H1 (cell line): Measurements from ENCODE around the gene KPNA4. TPM values are rescaled to one million over a fixed set of nuclear protein-coding genes. Genes with fewer than 3 reads are reported as not detected.

Experiments
- SP1 ChIP-seq: IDR thresholded peaks from 2 replicates; pipeline ENCODE4 v1.6.1; 2011; ENCODE audit warnings: low read depth, low read length
- TAF1 ChIP-seq: IDR thresholded peaks from 2 replicates; pipeline ENCODE4 v1.6.1; 2011; ENCODE audit warnings: mild to moderate bottlenecking, low read depth, low read length
- polyA plus RNA-seq, 7 experiments: library from polyadenylated mRNA; depleted of rRNA in 3 of 7; stranded (reverse) in 5 of 7; unstranded in 2 of 7; fragments of >200 nt in 5 of 7; fragments of 200-250 nt in 2 of 7; gene quantifications; 1 replicate in 5 of 7; 2 replicates in 1 of 7; 4 replicates in 1 of 7; pipeline versions ENCODE4 v1.2.1 to v1.2.3, GENCODE V29; 2011 to 2013; ENCODE audit warnings: missing spikeins in 2 of 7, mixed read lengths in 2 of 7
- total RNA-seq: library from RNA; stranded (reverse); fragmentation: NEBNext Ultra II Directional; extraction: Animal tissue kit (Norgen Biotek cat#: 25700); gene quantifications from 2 replicates; pipeline ENCODE4 v1.2.1, GENCODE V29; 2021

KPNA4 gene
- total and polyA plus RNA-seq, 2 of the 8 experiments (the other 6 are each of a cell fraction or from before 2014, with no cell fraction given) = 13.2 to 81.9 TPM

DNA sequence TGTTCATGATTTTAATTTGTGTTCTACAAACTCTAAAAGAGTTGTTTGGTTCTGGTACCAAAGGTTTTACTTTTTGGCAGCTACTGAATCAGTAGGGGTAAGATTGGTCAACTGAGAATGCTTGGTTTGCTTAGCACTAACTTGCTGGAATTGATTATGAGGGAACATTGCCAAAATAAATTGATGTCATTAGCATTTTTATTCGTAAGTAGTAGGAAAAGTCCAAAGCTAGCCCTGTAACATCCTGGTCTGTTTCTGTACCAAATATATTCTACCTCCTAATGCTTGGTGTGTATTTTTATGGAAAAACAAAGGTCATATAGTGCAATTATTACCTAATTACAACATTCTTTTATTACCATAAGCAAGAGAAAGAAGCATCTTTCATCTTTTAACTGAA is 35.9 kb upstream of the KPNA4 start (continued):
- TF ChIP-seq TAF1 (no peak), SP1 (no peak)
